PC-9 (cell line): Measurements from ENCODE around the gene FAF1. TPM values are rescaled to one million over a fixed set of nuclear protein-coding genes. Genes with fewer than 3 reads are reported as not detected.

Source experiments
- BruUV-seq: library from RNA; stranded (reverse); fragments of 400-500 nt; replicated peaks from 2 replicates; lab custom pipeline; 2021; lab: Mats Ljungman, UMichigan
- CTCF ChIA-PET: fragments of 300-600 bp; sonication (Branson Sonifier 250); formaldehyde crosslinking; loops from one replicate; lab custom pipeline; 2022; ENCODE audit warnings: antibody characterized with exemption; lab: Charles Lee
- POLR2A ChIA-PET: fragments of 300-600 bp; sonication (Branson Sonifier 250); formaldehyde crosslinking; loops from one replicate; lab custom pipeline; 2022; ENCODE audit warnings: antibody characterized with exemption; ENCODE audit not compliant: unreplicated experiment; lab: Charles Lee
- DNase-seq, 2 experiments: peaks; one replicate each; pipeline versions ENCODE4 v3.0.0 to v3.0.0-alpha.2; 2015 to 2022; ENCODE audit warnings: mixed read lengths in 1 of 2
- H2AFZ ChIP-seq: fragments of 200-600 bp; sonication (generic); 2 replicates; pipeline ENCODE4 v1.8.1; 2017; ENCODE audit warnings: antibody characterized with exemption
- H3F3A ChIP-seq: fragments of 200-600 bp; sonication (generic); 2 replicates; pipeline ENCODE4 v1.8.1; 2017; ENCODE audit warnings: antibody characterized with exemption, mild to moderate bottlenecking, low read depth; ENCODE audit not compliant: insufficient read depth
- H3K27ac ChIP-seq: fragments of 200-600 bp; sonication (generic); 2 replicates; pipeline ENCODE4 v1.6.1; 2016; ENCODE audit warnings: mixed run types
- H3K27me3 ChIP-seq: fragments of 200-600 bp; sonication (generic); 2 replicates; pipeline ENCODE4 v1.6.1; 2016; ENCODE audit warnings: low read depth, mixed run types; ENCODE audit not compliant: insufficient read depth
- H3K36me3 ChIP-seq: fragments of 200-600 bp; sonication (generic); 2 replicates; pipeline ENCODE4 v1.6.1; 2016; ENCODE audit warnings: low read depth, mixed run types
- H3K4me1 ChIP-seq: fragments of 200-600 bp; sonication (generic); replicated peaks from 2 replicates; pipeline ENCODE4 v1.6.1; 2016; ENCODE audit warnings: mixed run types; ENCODE audit not compliant: insufficient read depth
- H3K4me2 ChIP-seq: fragments of 200-600 bp; sonication (generic); 2 replicates; pipeline ENCODE4 v1.6.1; 2017; ENCODE audit warnings: mixed run types
- H3K4me3 ChIP-seq: fragments of 200-600 bp; sonication (generic); 2 replicates; pipeline ENCODE4 v1.6.1; 2016; ENCODE audit warnings: mixed run types
- H3K79me2 ChIP-seq: fragments of 200-600 bp; sonication (generic); 2 replicates; pipeline ENCODE4 v1.6.1; 2017; ENCODE audit warnings: low read depth, mixed run types
- H3K9me2 ChIP-seq: fragments of 200-600 bp; sonication (generic); 2 replicates; pipeline ENCODE4 v1.8.1; 2017; ENCODE audit warnings: mild to moderate bottlenecking; ENCODE audit not compliant: insufficient read depth
- H3K9me3 ChIP-seq: fragments of 200-600 bp; sonication (generic); 2 replicates; pipeline ENCODE4 v1.8.1; 2016; ENCODE audit warnings: low read depth; ENCODE audit not compliant: insufficient read depth
- H4K20me1 ChIP-seq: fragments of 200-600 bp; sonication (generic); 2 replicates; pipeline ENCODE4 v1.8.1; 2017; ENCODE audit not compliant: insufficient read depth
- EZH2 ChIP-seq: fragments of 200-600 bp; sonication (generic); IDR thresholded peaks from 2 replicates; pipeline ENCODE4 v1.8.0; 2017; ENCODE audit warnings: antibody characterized with exemption, low read depth
- intact Hi-C: fragments of 100-400 bp; cut with micrococcal nuclease; formaldehyde crosslinking; loops from one replicate; pipeline ENCODE4 v1.10.0; 2022; ENCODE audit not compliant: unreplicated experiment
- total RNA-seq: library from RNA; stranded (reverse); gene quantifications from 2 replicates; pipeline ENCODE4 v1.2.3, GENCODE V29; 2021
- TF ChIP-seq, protein P1 (sequence below): fragments of 200-600 bp; sonication (generic); conservative IDR thresholded peaks from 2 replicates; pipeline ENCODE4 v1.6.1; 2017; ENCODE audit warnings: mixed run types, antibody characterized with exemption, mild to moderate bottlenecking, moderate library complexity

FAF1 gene
- total RNA-seq, 1 experiment from 2014 or later = 105 TPM

- Histone ChIP-seq H3K4me1 (no peaks in the 10 kb centered on the region), H3K79me2 (peaks cover 83% of the 10 kb centered on the region), H3F3A (no peaks in the 10 kb centered on the region), H2AFZ (no peak overlapping the region), H3K4me3 (no peak overlapping the region), H3K27ac (no peak overlapping the region), H4K20me1 (peaks cover 12% of the 10 kb centered on the region), H3K36me3 (0 out of 2 replicates have a peak, but pooled peaks cover 9% of the 10 kb centered on the region), H3K9me3 (no peaks in the 10 kb centered on the region; the same call in none of the 2 replicates), H3K27me3 (no peaks in the 10 kb centered on the region), H3K4me2 (no peak overlapping the region), H3K9me2 (no peaks in the 10 kb centered on the region)
- intact Hi-C loops = no loop called here
- no TSS peak for BruUV-seq
- DNase-seq = no peak
- ChIA-PET POLR2A (no interaction called here), CTCF (no interaction called here)
- TF ChIP-seq, protein P1, sequence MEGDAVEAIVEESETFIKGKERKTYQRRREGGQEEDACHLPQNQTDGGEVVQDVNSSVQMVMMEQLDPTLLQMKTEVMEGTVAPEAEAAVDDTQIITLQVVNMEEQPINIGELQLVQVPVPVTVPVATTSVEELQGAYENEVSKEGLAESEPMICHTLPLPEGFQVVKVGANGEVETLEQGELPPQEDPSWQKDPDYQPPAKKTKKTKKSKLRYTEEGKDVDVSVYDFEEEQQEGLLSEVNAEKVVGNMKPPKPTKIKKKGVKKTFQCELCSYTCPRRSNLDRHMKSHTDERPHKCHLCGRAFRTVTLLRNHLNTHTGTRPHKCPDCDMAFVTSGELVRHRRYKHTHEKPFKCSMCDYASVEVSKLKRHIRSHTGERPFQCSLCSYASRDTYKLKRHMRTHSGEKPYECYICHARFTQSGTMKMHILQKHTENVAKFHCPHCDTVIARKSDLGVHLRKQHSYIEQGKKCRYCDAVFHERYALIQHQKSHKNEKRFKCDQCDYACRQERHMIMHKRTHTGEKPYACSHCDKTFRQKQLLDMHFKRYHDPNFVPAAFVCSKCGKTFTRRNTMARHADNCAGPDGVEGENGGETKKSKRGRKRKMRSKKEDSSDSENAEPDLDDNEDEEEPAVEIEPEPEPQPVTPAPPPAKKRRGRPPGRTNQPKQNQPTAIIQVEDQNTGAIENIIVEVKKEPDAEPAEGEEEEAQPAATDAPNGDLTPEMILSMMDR = no peak
- TF ChIP-seq EZH2 = no peak
Observed at GRCh38 chr1:50923564-50923963, 36.5 kb downstream of the FAF1 start.

DNA sequence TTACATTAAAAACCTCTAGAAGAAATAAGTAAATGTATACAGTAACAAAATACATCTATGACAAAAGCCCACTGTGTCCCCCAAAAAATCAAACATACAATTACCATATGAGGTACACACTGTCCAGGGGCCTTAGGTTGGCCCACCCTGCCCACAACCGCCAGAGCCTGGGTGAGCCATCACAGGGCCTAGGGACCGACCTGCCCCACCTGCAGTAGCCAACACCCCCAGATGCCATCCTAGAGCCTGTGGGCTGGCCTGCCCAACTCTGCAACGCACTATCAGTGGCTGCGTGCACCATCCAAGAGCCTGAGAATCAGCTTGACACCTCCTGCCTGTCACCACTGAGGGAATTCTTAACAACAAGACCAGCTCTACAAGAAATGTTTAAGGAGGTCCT lies 39.0 kb downstream of the FAF1 start:
- Histone ChIP-seq H3K9me3 (no peaks in the 10 kb centered on the region; the same call in none of the 2 replicates), H3K27me3 (no peaks in the 10 kb centered on the region), H3K4me3 (no peak overlapping the region), H4K20me1 (peaks cover 12% of the 10 kb centered on the region), H3K9me2 (no peaks in the 10 kb centered on the region), H3K27ac (no peak overlapping the region), H3K4me1 (no peaks in the 10 kb centered on the region), H3F3A (no peaks in the 10 kb centered on the region), H3K4me2 (no peak overlapping the region), H2AFZ (no peak overlapping the region), H3K36me3 (0 out of 2 replicates have a peak, but pooled peaks cover 4% of the 10 kb centered on the region), H3K79me2 (peaks cover 79% of the 10 kb centered on the region)
- TF ChIP-seq, protein P1 = no peak
- TF ChIP-seq EZH2 = no peak
- DNase-seq = no peak
- intact Hi-C loops = no loop called here
- CTCF ChIA-PET = no interaction called here
- no TSS peak for BruUV-seq
- POLR2A ChIA-PET = no interaction called here

DNA sequence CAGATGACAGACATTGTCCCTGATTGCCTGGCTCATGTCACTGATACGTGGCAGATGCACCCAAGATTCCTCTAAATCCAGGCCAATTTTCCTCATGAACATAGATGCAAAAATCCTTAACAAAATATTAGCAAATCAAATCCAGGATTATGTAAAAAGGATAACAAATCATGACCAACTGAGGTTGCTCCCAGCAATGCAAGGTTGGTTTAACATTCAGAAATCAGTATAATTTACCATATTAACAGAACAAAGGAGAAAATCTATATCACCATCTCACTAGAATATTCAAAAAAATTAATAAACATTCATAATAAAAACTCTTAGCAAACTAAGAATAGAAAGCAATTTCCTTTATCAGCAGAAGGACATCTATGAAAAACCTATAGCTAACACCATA lies 39.7 kb downstream of the FAF1 start:
- no peak for DNase-seq
- peaks cover 12% of the 10 kb centered on the region for H4K20me1 ChIP-seq
- no peaks in the 10 kb centered on the region for H3K9me2 ChIP-seq
- 0 out of 2 replicates have a peak, but pooled peaks cover 4% of the 10 kb centered on the region for H3K36me3 ChIP-seq
- no peak for TF ChIP-seq EZH2
- TF ChIP-seq, protein P1 = no peak
- no peak overlapping the region for H3K27ac ChIP-seq
- peaks cover 73% of the 10 kb centered on the region for H3K79me2 ChIP-seq
- POLR2A ChIA-PET = no interaction called here
- no peak overlapping the region for H3K4me3 ChIP-seq
- intact Hi-C loops = no loop called here
- no peak overlapping the region for H3K4me2 ChIP-seq
- CTCF ChIA-PET = no interaction called here
- no peaks in the 10 kb centered on the region; the same call in none of the 2 replicates for H3K9me3 ChIP-seq
- H3F3A ChIP-seq = no peaks in the 10 kb centered on the region
- H3K4me1 ChIP-seq = no peaks in the 10 kb centered on the region
- no peak overlapping the region for H2AFZ ChIP-seq
- H3K27me3 ChIP-seq = no peaks in the 10 kb centered on the region
- BruUV-seq = no TSS peak
